ENCODE measurements around the gene SLC5A10. TPM values are rescaled to one million over a fixed set of nuclear protein-coding genes. Genes with fewer than 3 reads are reported as not detected.

SLC5A10 gene
- total RNA-seq, 1 donor from 2014 or later, result 0.14 TPM

GRCh38 chr17:19017804-19018599, 66.0 kb downstream of the SLC5A10 start:
- Histone ChIP-seq H3K4me3 (ENCODE audit: insufficient read depth, low read depth, low read length) (no peak overlapping the region), H3K27me3 (ENCODE audit: insufficient read depth, low read length) (peaks cover 3% of the 10 kb centered on the region), H3K27ac (ENCODE audit: low read depth, low read length) (no peak overlapping the region), H3K9ac (ENCODE audit: low read length) (no peak overlapping the region), H3K79me2 (ENCODE audit: insufficient read depth, low read length) (no peaks in the 10 kb centered on the region), H3K9me3 (ENCODE audit: insufficient read depth, low read depth, low read length) (no peaks in the 10 kb centered on the region), H4K20me1 (ENCODE audit: insufficient read depth, low read length) (no peaks in the 10 kb centered on the region), H2AFZ (ENCODE audit: low read depth, low read length) (no peak overlapping the region), H3K36me3 (ENCODE audit: insufficient read depth, low read length) (no peaks in the 10 kb centered on the region), H3K4me1 (ENCODE audit: insufficient read depth, low read length) (no peaks in the 10 kb centered on the region), H3K4me2 (ENCODE audit: low read length) (no peak overlapping the region)
- FAIRE-seq, result no peak
- no peaks in the 10 kb centered on the region for H3K36me3 Mint-ChIP-seq (ENCODE audit: low read depth, unreplicated experiment)
- H3K9me3 Mint-ChIP-seq (ENCODE audit: unreplicated experiment), result no peaks in the 10 kb centered on the region
- TF ChIP-seq EZH2 (IDR thresholded peaks at IDR 0.05; ENCODE audit: insufficient read depth, low read length), result no peak
- TF ChIP-seq CTCF (IDR thresholded peaks at IDR 0.05; ENCODE audit: insufficient read depth, low read depth, low read length), result no peak
- H3K27ac Mint-ChIP-seq (ENCODE audit: unreplicated experiment), result no peak overlapping the region
- no peak for DNase-seq (ENCODE audit: low read depth)
- no peaks in the 10 kb centered on the region for H3K4me1 Mint-ChIP-seq (ENCODE audit: low read depth, unreplicated experiment)
- peaks cover 41% of the 10 kb centered on the region for H3K27me3 Mint-ChIP-seq (ENCODE audit: low read depth, unreplicated experiment)
- no peak overlapping the region for H3K4me3 Mint-ChIP-seq (ENCODE audit: unreplicated experiment)

GRCh38 chr17:19018600-19018950, 66.6 kb downstream of the SLC5A10 start:
- Histone ChIP-seq H3K36me3 (ENCODE audit: insufficient read depth, low read length) (no peaks in the 10 kb centered on the region), H4K20me1 (ENCODE audit: insufficient read depth, low read length) (no peaks in the 10 kb centered on the region), H3K27me3 (ENCODE audit: insufficient read depth, low read length) (peaks cover 3% of the 10 kb centered on the region), H3K27ac (ENCODE audit: low read depth, low read length) (no peak overlapping the region), H3K4me1 (ENCODE audit: insufficient read depth, low read length) (no peaks in the 10 kb centered on the region), H3K9ac (ENCODE audit: low read length) (no peak overlapping the region), H3K9me3 (ENCODE audit: insufficient read depth, low read depth, low read length) (no peaks in the 10 kb centered on the region), H3K4me2 (ENCODE audit: low read length) (no peak overlapping the region), H2AFZ (ENCODE audit: low read depth, low read length) (no peak overlapping the region), H3K4me3 (ENCODE audit: insufficient read depth, low read depth, low read length) (no peak overlapping the region), H3K79me2 (ENCODE audit: insufficient read depth, low read length) (no peaks in the 10 kb centered on the region)
- H3K27me3 Mint-ChIP-seq (ENCODE audit: low read depth, unreplicated experiment), result peaks cover 41% of the 10 kb centered on the region
- TF ChIP-seq CTCF (IDR thresholded peaks at IDR 0.05; ENCODE audit: insufficient read depth, low read depth, low read length), result no peak
- no peak for TF ChIP-seq EZH2 (IDR thresholded peaks at IDR 0.05; ENCODE audit: insufficient read depth, low read length)
- DNase-seq (ENCODE audit: low read depth), result no peak
- no peak overlapping the region for H3K27ac Mint-ChIP-seq (ENCODE audit: unreplicated experiment)
- H3K36me3 Mint-ChIP-seq (ENCODE audit: low read depth, unreplicated experiment), result no peaks in the 10 kb centered on the region
- no peaks in the 10 kb centered on the region for H3K9me3 Mint-ChIP-seq (ENCODE audit: unreplicated experiment)
- FAIRE-seq, result no peak
- H3K4me3 Mint-ChIP-seq (ENCODE audit: unreplicated experiment), result no peak overlapping the region
- no peaks in the 10 kb centered on the region for H3K4me1 Mint-ChIP-seq (ENCODE audit: low read depth, unreplicated experiment)
